ENCODE results near the gene NR1I2. TPM values are rescaled to one million over a fixed set of nuclear protein-coding genes. Genes with fewer than 3 reads are reported as not detected.

Gene NR1I2
- total and polyA plus RNA-seq, 4 donors, result 3.2 to 121 (median 48.1) TPM

DNA sequence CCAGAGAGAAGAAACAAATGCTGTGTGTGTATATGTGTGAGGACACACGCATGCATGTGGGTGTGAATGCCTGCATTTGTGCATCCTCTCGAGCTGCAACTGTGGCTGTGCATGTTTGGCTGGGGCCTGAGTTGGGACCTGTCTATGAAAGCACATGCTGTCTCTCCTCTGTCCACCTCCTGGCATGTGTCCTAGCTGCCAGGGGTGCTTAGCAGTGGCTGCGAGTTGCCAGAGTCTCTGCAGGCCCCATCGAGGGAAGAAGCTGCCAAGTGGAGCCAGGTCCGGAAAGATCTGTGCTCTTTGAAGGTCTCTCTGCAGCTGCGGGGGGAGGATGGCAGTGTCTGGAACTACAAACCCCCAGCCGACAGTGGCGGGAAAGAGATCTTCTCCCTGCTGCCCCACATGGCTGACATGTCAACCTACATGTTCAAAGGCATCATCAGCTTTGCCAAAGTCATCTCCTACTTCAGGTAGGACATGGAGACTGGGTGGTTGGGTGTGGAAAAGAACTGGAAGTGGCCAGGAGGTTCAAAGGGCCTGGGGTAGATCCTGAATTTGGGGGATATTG, 30.7 kb downstream of the NR1I2 start:
- Histone ChIP-seq H3K36me3 (ENCODE audit: control insufficient read depth in 4 of 4, insufficient read depth in 3 of 4, low read depth in 1 of 4, low read length in 3 of 4) (peaks cover 11 to 56% (median 34%) of the 10 kb centered on the region in 4 donors), H3K9ac (ENCODE audit: low read depth in 1 of 2, low read length in 2 of 2) (no peak overlapping the region), H3K4me3 (ENCODE audit: low read depth in 1 of 3, low read length in 3 of 3) (no peak overlapping the region), H3K27ac (ENCODE audit: low read depth in 1 of 2, low read length in 2 of 2) (no peak overlapping the region), H3K4me1 (ENCODE audit: control insufficient read depth in 4 of 4, insufficient read depth in 4 of 4, low read length in 3 of 4) (peaks cover 0 to 10% (median 4%) of the 10 kb centered on the region in 4 donors), H3K27me3 (ENCODE audit: control insufficient read depth in 4 of 4, insufficient read depth in 4 of 4, low read length in 3 of 4) (no peaks in the 10 kb centered on the region), H3K9me3 (ENCODE audit: control insufficient read depth in 4 of 4, low read length in 3 of 4) (no peaks in the 10 kb centered on the region)
- no peak for TF ChIP-seq EGR1 (IDR thresholded peaks at IDR 0.05; ENCODE audit: low read depth in 2 of 2)
- TF ChIP-seq JUND (IDR thresholded peaks at IDR 0.05), result no peak
- TF ChIP-seq ZBTB33 (IDR thresholded peaks at IDR 0.05), result no peak
- no peak for TF ChIP-seq RXRA (IDR thresholded peaks at IDR 0.05)
- TF ChIP-seq RAD21 (IDR thresholded peaks at IDR 0.05), result no peak
- TF ChIP-seq HNF4G (IDR thresholded peaks at IDR 0.05), result no peak
- TF ChIP-seq, protein P1, sequence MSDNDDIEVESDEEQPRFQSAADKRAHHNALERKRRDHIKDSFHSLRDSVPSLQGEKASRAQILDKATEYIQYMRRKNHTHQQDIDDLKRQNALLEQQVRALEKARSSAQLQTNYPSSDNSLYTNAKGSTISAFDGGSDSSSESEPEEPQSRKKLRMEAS (IDR thresholded peaks at IDR 0.05), result no peak
- TF ChIP-seq ATF3 (IDR thresholded peaks at IDR 0.05), result no peak
- no peak for TF ChIP-seq HNF4A (conservative IDR thresholded peaks at IDR 0.05)
- TF ChIP-seq GABPA (IDR thresholded peaks at IDR 0.05 in 1 of 2, conservative IDR thresholded peaks at IDR 0.05 in 1 of 2), result no peak
- no peak for TF ChIP-seq FOXA2 (IDR thresholded peaks at IDR 0.05)
- no peak for TF ChIP-seq NR2F2 (IDR thresholded peaks at IDR 0.05)
- no peak for TF ChIP-seq FOXA1 (IDR thresholded peaks at IDR 0.05)
- no peak for TF ChIP-seq YY1 (IDR thresholded peaks at IDR 0.05)
- TF ChIP-seq, protein P2, sequence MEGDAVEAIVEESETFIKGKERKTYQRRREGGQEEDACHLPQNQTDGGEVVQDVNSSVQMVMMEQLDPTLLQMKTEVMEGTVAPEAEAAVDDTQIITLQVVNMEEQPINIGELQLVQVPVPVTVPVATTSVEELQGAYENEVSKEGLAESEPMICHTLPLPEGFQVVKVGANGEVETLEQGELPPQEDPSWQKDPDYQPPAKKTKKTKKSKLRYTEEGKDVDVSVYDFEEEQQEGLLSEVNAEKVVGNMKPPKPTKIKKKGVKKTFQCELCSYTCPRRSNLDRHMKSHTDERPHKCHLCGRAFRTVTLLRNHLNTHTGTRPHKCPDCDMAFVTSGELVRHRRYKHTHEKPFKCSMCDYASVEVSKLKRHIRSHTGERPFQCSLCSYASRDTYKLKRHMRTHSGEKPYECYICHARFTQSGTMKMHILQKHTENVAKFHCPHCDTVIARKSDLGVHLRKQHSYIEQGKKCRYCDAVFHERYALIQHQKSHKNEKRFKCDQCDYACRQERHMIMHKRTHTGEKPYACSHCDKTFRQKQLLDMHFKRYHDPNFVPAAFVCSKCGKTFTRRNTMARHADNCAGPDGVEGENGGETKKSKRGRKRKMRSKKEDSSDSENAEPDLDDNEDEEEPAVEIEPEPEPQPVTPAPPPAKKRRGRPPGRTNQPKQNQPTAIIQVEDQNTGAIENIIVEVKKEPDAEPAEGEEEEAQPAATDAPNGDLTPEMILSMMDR (IDR thresholded peaks at IDR 0.05; ENCODE audit: low read depth, low read length, missing input control), result no peak
- no peak for TF ChIP-seq SP1 (IDR thresholded peaks at IDR 0.05)
- TF ChIP-seq, protein P3, sequence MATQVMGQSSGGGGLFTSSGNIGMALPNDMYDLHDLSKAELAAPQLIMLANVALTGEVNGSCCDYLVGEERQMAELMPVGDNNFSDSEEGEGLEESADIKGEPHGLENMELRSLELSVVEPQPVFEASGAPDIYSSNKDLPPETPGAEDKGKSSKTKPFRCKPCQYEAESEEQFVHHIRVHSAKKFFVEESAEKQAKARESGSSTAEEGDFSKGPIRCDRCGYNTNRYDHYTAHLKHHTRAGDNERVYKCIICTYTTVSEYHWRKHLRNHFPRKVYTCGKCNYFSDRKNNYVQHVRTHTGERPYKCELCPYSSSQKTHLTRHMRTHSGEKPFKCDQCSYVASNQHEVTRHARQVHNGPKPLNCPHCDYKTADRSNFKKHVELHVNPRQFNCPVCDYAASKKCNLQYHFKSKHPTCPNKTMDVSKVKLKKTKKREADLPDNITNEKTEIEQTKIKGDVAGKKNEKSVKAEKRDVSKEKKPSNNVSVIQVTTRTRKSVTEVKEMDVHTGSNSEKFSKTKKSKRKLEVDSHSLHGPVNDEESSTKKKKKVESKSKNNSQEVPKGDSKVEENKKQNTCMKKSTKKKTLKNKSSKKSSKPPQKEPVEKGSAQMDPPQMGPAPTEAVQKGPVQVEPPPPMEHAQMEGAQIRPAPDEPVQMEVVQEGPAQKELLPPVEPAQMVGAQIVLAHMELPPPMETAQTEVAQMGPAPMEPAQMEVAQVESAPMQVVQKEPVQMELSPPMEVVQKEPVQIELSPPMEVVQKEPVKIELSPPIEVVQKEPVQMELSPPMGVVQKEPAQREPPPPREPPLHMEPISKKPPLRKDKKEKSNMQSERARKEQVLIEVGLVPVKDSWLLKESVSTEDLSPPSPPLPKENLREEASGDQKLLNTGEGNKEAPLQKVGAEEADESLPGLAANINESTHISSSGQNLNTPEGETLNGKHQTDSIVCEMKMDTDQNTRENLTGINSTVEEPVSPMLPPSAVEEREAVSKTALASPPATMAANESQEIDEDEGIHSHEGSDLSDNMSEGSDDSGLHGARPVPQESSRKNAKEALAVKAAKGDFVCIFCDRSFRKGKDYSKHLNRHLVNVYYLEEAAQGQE (IDR thresholded peaks at IDR 0.05), result no peak
- TF ChIP-seq TAF1 (conservative IDR thresholded peaks at IDR 0.05), result no peak
- WGBS, result 94% methylated on average over 8 of the region's 8 CpGs
- no peak for DNase-seq (ENCODE audit: low spot score)

Measured in liver (tissue), 9 donors.